NT2/D1 (cell line): Measurements from ENCODE around the gene PRPF6.

ENCODE experiments used
- DNase-seq: peaks from one replicate; pipeline ENCODE4 v3.0.0-alpha.2; 2011; ENCODE audit warnings: low read depth, low spot score
- H3K27me3 ChIP-seq: 2 replicates; pipeline ENCODE4 v1.6.0; 2011; ENCODE audit warnings: mild to moderate bottlenecking; ENCODE audit not compliant: insufficient read length, insufficient read depth
- H3K36me3 ChIP-seq: 2 replicates; pipeline ENCODE4 v1.6.1; 2011; ENCODE audit warnings: mild to moderate bottlenecking, low read length, mixed read lengths; ENCODE audit not compliant: insufficient read depth, insufficient read length
- H3K4me1 ChIP-seq: 2 replicates; pipeline ENCODE4 v1.5.1; 2011; ENCODE audit not compliant: insufficient read depth, insufficient read length
- H3K4me3 ChIP-seq: 2 replicates; pipeline ENCODE4 v1.5.1; 2011; ENCODE audit warnings: low read depth; ENCODE audit not compliant: insufficient read length
- H3K9ac ChIP-seq: 2 replicates; pipeline ENCODE4 v1.6.0; 2011; ENCODE audit warnings: low read depth; ENCODE audit not compliant: insufficient read length
- H3K9me3 ChIP-seq: 2 replicates; pipeline ENCODE4 v1.5.1; 2011; ENCODE audit warnings: mild to moderate bottlenecking, low read length; ENCODE audit not compliant: insufficient read depth
- SUZ12 ChIP-seq: IDR thresholded peaks from 2 replicates; pipeline ENCODE4 v1.6.1; 2011; ENCODE audit not compliant: insufficient read length, insufficient read depth; ENCODE audit errors: extremely low read depth
- YY1 ChIP-seq: IDR thresholded peaks from 2 replicates; pipeline ENCODE4 v1.6.1; 2011; ENCODE audit not compliant: insufficient read length, insufficient read depth
- ZNF274 ChIP-seq: IDR thresholded peaks from 2 replicates; pipeline ENCODE4 v1.6.1; 2011; ENCODE audit warnings: mild to moderate bottlenecking, low read depth, low read length

The PRPF6 gene

DNA sequence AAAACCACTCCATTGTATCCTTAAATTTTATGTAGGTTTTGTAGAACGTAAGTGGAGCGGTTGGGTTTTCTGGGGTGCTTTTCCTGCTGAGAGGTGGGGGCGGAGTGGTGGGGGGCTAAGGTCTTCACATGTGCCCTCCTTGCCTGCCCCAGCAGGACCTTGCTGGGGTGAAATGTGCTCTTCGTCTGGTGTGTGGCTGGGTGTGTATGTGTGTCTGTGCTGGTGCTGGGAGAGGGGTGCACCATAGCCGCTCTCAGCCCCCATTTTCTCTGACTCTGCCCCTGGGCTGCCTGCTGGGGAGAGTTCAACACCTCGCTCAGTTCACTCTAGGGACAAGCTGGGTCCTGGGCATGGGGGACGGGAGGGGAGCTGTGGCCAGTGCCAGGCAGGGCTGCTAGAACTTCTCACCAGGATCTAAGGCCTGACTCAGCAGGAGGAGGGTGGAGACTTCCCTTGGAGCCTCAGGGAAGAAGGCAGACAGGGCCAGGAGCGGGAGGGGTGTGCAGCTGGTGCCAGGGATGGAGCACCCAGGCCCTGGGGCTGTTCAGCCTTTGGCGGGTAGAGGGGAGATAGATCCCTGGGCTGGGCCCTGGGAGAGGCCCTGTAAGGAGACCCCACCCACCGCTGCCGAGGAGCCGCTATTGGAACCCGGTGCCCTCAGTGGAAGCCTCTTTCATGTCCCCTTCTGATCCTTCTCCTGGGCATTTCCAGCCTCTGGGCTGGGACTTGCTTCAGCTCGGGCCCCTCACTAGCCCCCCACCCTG is 63.7 kb downstream of the PRPF6 start:
- Histone ChIP-seq H3K9ac (peak overlapping the region; percentile 42), H3K27me3 (peaks cover 68% of the 10 kb centered on the region), H3K4me1 (peaks cover 22% of the 10 kb centered on the region), H3K9me3 (peaks cover 3% of the 10 kb centered on the region; the same call in 1 of the 2 replicates), H3K36me3 (peaks cover 3% of the 10 kb centered on the region), H3K4me3 (no peak overlapping the region)
- DNase-seq = no peak
- TF ChIP-seq SUZ12 = no peak
- TF ChIP-seq YY1 = no peak
- TF ChIP-seq ZNF274 = no peak

DNA sequence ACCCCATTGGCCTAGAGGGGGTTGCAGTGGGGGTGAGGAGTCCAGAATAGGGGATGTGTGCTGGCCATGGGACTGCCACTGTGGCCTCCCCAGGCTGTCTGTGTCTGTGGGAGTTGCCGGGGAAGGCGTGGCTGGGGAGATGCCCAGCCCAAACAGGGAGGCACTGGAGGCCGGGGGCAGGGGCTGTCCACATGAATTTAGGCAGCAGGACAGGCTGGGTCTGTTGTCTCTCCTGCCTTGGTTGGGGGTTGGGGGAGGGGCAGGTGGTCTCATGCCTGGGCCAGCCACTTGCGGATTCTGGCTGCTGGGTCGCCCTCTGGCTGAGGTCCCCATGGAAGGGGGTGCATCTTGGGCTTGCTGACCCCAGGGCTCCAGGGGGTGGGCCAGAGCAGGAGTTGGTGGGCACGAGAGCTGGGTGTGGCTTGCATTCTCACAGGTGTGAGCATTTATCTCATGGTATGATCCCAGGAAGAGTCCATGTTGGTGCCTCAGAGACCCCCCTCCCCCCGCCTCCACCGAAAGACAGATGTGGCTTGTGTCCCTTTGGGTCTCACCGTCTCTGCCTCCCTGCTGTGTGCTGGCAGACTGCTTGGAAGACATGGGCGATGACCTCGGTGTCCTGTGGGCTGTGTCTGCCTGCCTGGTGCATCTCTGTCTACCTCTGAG is 64.5 kb downstream of the PRPF6 start:
- no peaks in the 10 kb centered on the region for H3K9me3 ChIP-seq
- H3K36me3 ChIP-seq = peaks cover 3% of the 10 kb centered on the region
- H3K9ac ChIP-seq = peak overlapping the region; percentile 42
- peaks cover 68% of the 10 kb centered on the region for H3K27me3 ChIP-seq
- DNase-seq = no peak
- H3K4me3 ChIP-seq = no peak overlapping the region
- peaks cover 29% of the 10 kb centered on the region for H3K4me1 ChIP-seq
- TF ChIP-seq YY1 (no peak), SUZ12 (no peak), ZNF274 (no peak)

DNA sequence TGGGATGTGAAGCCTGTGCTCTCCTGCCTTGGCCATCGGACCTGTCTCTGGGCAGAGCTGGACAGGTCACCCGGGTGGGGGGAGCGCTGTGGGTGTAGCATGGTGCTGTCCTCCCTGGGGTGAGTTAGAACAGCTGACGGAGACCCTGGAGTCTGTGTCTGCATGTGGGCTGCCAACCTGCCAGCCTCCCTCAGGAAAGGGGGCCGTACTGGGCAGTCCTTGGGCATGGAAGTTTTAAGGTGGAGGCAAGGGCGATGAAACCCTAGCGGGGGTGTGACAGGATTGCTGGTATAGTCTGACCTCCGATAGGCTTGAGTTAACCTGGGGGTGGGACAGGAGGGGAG is 66.1 kb downstream of the PRPF6 start:
- no peak overlapping the region for H3K9ac ChIP-seq
- H3K36me3 ChIP-seq = peaks cover 3% of the 10 kb centered on the region
- no peak for TF ChIP-seq SUZ12
- TF ChIP-seq ZNF274 = no peak
- no peak for TF ChIP-seq YY1
- no peaks in the 10 kb centered on the region for H3K9me3 ChIP-seq
- peaks cover 30% of the 10 kb centered on the region for H3K4me1 ChIP-seq
- no peak overlapping the region for H3K4me3 ChIP-seq
- peaks cover 52% of the 10 kb centered on the region for H3K27me3 ChIP-seq
- DNase-seq = no peak

DNA sequence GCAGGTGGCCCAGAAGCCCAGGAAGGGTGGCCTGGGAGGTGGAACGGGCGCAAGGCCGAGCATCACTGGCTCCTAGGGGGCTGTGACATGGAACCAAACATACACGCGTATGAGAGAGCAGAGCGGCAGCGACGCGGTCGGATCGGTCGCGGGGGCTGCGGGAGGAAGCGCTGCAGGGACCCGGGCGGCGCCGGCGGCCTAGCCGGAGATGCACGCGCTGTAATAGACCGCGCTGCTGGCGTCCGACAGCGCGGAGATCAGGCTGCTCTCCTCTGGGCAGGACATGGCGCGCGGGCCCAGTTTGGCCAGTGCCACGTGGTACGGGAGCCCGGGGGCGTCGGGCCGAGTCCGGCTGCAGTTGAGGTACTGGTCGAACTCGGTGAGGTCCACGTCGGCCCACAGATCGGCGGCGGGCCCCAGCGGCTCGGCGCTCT is 67.1 kb downstream of the PRPF6 start:
- Histone ChIP-seq H3K4me3 (peak overlapping the region; percentile 42), H3K36me3 (peaks cover 3% of the 10 kb centered on the region), H3K9ac (peak overlapping the region; percentile 72), H3K4me1 (peaks cover 31% of the 10 kb centered on the region), H3K27me3 (peaks cover 47% of the 10 kb centered on the region), H3K9me3 (no peaks in the 10 kb centered on the region)
- TF ChIP-seq ZNF274 (no peak), YY1 (no peak), SUZ12 (no peak)
- no peak for DNase-seq

DNA sequence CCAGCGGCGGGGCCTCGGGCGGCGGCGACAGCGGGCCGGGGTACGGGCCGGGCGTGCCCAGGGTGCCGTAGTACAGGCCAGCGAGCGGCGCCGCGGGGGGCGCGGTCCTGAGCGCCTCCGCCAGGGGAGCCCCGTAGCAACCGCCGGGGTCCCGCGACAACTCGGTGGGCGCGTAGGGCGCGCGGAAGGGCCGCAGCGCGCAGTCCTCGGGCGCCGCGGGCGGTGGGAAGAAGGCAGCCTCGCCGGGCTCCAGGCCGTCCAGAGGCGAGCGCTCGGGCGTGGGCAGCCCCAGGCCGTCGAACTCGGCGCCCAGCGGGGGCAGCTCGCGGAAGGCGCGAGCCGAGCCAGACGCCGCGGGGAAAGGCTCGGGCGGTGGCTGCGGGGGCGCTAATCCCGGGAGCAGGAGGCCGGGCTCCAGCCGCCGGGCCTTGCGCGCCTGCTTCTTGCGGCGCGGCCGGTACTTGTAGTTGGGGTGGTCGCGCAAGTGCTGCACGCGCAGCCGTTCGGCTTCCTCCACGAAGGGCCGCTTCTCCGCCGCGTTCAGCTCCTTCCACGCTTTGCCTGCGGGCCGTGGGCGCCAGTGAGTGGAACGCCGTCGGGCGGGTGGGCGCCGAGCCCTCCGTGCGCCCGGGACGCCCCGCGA is 67.6 kb downstream of the PRPF6 start:
- Histone ChIP-seq H3K9me3 (no peaks in the 10 kb centered on the region), H3K4me3 (peak overlapping the region; percentile 42), H3K36me3 (peaks cover 3% of the 10 kb centered on the region), H3K27me3 (peaks cover 43% of the 10 kb centered on the region), H3K9ac (peak overlapping the region; percentile 72), H3K4me1 (peaks cover 36% of the 10 kb centered on the region)
- no peak for TF ChIP-seq ZNF274
- TF ChIP-seq YY1 = no peak
- no peak for TF ChIP-seq SUZ12
- DNase-seq = no peak

DNA sequence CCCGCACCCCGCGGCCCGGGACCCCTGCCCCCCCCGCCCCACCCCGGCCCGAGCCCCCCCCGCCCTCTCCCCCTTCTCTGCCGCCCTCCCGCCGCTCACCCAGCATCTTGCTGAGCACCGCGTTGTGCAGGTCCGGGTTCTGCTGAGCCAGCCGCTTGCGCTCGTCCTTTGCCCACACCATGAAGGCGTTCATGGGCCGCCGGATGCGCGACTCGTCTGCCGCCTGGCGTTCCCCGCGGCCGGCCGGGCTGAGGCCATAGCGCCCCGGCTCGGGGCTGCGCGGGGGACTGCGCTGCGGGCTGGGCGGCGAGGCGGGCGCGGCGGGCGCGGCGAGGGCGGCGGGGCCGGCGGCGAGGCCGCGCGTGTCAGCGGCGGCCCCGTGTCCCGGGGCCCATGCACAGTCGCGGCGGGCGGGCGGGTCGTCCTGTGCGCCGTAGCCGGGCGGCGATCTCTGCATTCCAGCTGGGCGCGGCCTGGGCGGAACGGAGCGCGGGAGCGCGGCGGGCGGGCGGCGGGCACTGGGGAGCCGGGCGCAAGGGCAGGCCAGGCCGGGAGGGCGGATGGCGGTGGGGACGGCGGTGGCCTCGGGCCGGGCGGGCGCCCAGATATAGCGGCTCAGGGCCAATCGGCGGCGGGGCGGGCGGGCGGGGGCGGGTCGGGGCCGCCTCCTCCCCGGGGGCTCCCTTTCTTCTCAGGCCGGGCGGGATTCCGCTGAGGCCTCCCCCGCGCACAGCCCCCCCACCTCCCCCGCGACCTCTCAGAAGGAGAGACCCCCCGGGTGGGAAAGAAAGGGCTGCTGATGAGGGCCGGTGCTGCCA is 68.3 kb downstream of the PRPF6 start, which contains the start of gene SOX18:
Gene SOX18, minus strand, starts transcription at position 580 of the 818 bp plus-strand sequence. Its CDS starts 123 bp downstream, at position 457.
- peak within 1 kb of the TSS; percentile 42 for H3K4me3 ChIP-seq
- H3K27me3 ChIP-seq = peaks cover 38% of the 10 kb centered on the region
- H3K9ac ChIP-seq = peak within 1 kb of the TSS; percentile 72
- H3K36me3 ChIP-seq = peaks cover 3% of the 10 kb centered on the region
- TF ChIP-seq ZNF274 (no peak), SUZ12 (no peak), YY1 (no peak)
- peaks cover 43% of the 10 kb centered on the region for H3K4me1 ChIP-seq
- no peaks in the 10 kb centered on the region for H3K9me3 ChIP-seq
- no peak for DNase-seq
